HepG2 (cell line): ENCODE data around the gene ADAM8. TPM values are rescaled to one million over a fixed set of nuclear protein-coding genes. Genes with fewer than 3 reads are reported as not detected.

Experiments used
- ATAC-seq: fragments of 200-7000 bp; cut with Tn5 transposase; 3 replicates; pipeline ENCODE4 v1.9.1; 2020; ENCODE audit warnings: mild to moderate bottlenecking, moderate library complexity
- BruUV-seq: library from RNA; stranded (reverse); fragments of 400-500 nt; replicated peaks from 2 replicates; lab custom pipeline; 2021; lab: Mats Ljungman, UMichigan
- CTCF ChIA-PET: fragments of 300-600 bp; formaldehyde crosslinking; extraction: SDS; loops from one replicate; lab custom pipeline; 2021; ENCODE audit warnings: low total read pairs, inconsistent platforms, low intra/inter-chr PET ratio; lab: Yijun Ruan, JAX
- POLR2A ChIA-PET: fragments of 350-600 bp; sonication (Branson Sonifier 250); formaldehyde crosslinking; loops from one replicate; lab custom pipeline; 2020; ENCODE audit warnings: antibody characterized with exemption, inconsistent platforms; lab: Yijun Ruan, JAX
- DNase-seq: peaks from one replicate; pipeline ENCODE4 v3.0.0-alpha.2; 2015; ENCODE audit warnings: low spot score
- FAIRE-seq: peaks from 3 replicates; lab custom pipeline; 2011; peaks lifted over from hg19 to GRCh38; lab: Jason Lieb, UNC
- H2AFZ ChIP-seq: one replicate; pipeline ENCODE4 v1.6.1; 2011; ENCODE audit warnings: low read length, inconsistent platforms
- H3K27ac ChIP-seq: fragments of 300-600 bp; 3 replicates; pipeline ENCODE4 v1.8.0; 2011; ENCODE audit warnings: mixed run types, mild to moderate bottlenecking, mixed read lengths, low read length, inconsistent platforms; ENCODE audit not compliant: insufficient read depth; ENCODE audit errors: extremely low read length
- H3K27me3 ChIP-seq, 2 experiments: fragments of 200-600 bp in 1 of 2; 2 replicates in 1 of 2; 3 replicates in 1 of 2; pipeline versions ENCODE4 v1.6.0 to v1.8.0; 2011; ENCODE audit warnings: low read length in 2 of 2, mild to moderate bottlenecking in 2 of 2, moderate library complexity in 2 of 2, inconsistent platforms in 1 of 2; ENCODE audit not compliant: insufficient read depth in 2 of 2, control insufficient read depth in 1 of 2
- H3K36me3 ChIP-seq, 2 experiments: fragments of 200-600 bp in 1 of 2; replicated peaks in 1 of 2; 2 replicates in 1 of 2; 3 replicates in 1 of 2; pipeline versions ENCODE4 v1.5.1 to v1.8.0; 2011; ENCODE audit warnings: low read length in 2 of 2, inconsistent platforms in 1 of 2; ENCODE audit not compliant: insufficient read depth in 2 of 2, control insufficient read depth in 1 of 2
- H3K4me1 ChIP-seq: 2 replicates; pipeline ENCODE4 v1.5.1; 2012; ENCODE audit warnings: low read length, inconsistent platforms; ENCODE audit not compliant: insufficient read depth
- H3K4me2 ChIP-seq: 2 replicates; pipeline ENCODE4 v1.6.0; 2011; ENCODE audit warnings: low read depth, low read length, inconsistent platforms
- H3K4me3 ChIP-seq, 3 experiments: fragments of 200-600 bp in 1 of 3; sonication (generic), shearing (Covaris generic) in 1 of 3; replicated peaks in 1 of 3; 2 replicates each; pipeline ENCODE4 v1.5.1; 2011 to 2016; ENCODE audit warnings: low read length in 3 of 3, inconsistent platforms in 2 of 3, low read depth in 2 of 3, mild to moderate bottlenecking in 2 of 3, control low read depth in 1 of 3, mixed read lengths in 1 of 3; ENCODE audit not compliant: insufficient read depth in 1 of 3
- H3K79me2 ChIP-seq: one replicate; pipeline ENCODE4 v1.6.1; 2011; ENCODE audit warnings: low read length, inconsistent platforms; ENCODE audit not compliant: insufficient read depth
- H3K9ac ChIP-seq: 2 replicates; pipeline ENCODE4 v1.6.0; 2011; ENCODE audit warnings: mild to moderate bottlenecking, low read depth, low read length, inconsistent platforms; ENCODE audit not compliant: insufficient read depth
- H3K9me3 ChIP-seq: 2 replicates; pipeline ENCODE4 v1.5.1; 2012; ENCODE audit warnings: mild to moderate bottlenecking, low read length
- H4K20me1 ChIP-seq: 2 replicates; pipeline ENCODE4 v1.6.0; 2011; ENCODE audit warnings: inconsistent platforms, mild to moderate bottlenecking, low read length, moderate library complexity; ENCODE audit not compliant: insufficient read depth
- RAD21 ChIP-seq: fragments of 450-650 bp; formaldehyde crosslinking; IDR thresholded peaks from 2 replicates; pipeline ENCODE4 v1.5.0; 2020; ENCODE audit warnings: mild to moderate bottlenecking
- SYNCRIP ChIP-seq: fragments of 200-400 bp; formaldehyde crosslinking; IDR thresholded peaks from 2 replicates; pipeline ENCODE4 v1.6.1; 2018; ENCODE audit warnings: mild to moderate bottlenecking, low read depth, low read length; ENCODE audit not compliant: insufficient read depth
- TRIM24 ChIP-seq: sonication (generic); formaldehyde crosslinking; IDR thresholded peaks from 2 replicates; pipeline ENCODE4 v1.8.0; 2022; ENCODE audit warnings: mild to moderate bottlenecking, missing genetic modification reagents
- ZBTB20 ChIP-seq: sonication (generic); formaldehyde crosslinking; IDR thresholded peaks from 2 replicates; pipeline ENCODE4 v1.8.1; 2023; ENCODE audit warnings: missing genetic modification reagents, low read depth, mild to moderate bottlenecking, borderline replicate concordance
- ZEB1 ChIP-seq: IDR thresholded peaks from 2 replicates; pipeline ENCODE4 v1.6.1; 2012; ENCODE audit warnings: mild to moderate bottlenecking, low read depth, inconsistent platforms; ENCODE audit not compliant: insufficient replicate concordance
- ZSCAN12 ChIP-seq: sonication (generic); formaldehyde crosslinking; IDR thresholded peaks from 2 replicates; pipeline ENCODE4 v1.9.0; 2021; ENCODE audit warnings: mild to moderate bottlenecking, missing genetic modification reagents
- WGBS: methylation state at CpG from one replicate; pipeline ENCODE4 v1.1.6; 2017; ENCODE audit warnings: low lambda C conversion rate; 5-methylcytosine and 5-hydroxymethylcytosine counted together
- in situ Hi-C: cut with HindIII; loops from 2 replicates; pipeline ENCODE4 v1.10.0; 2017; ENCODE audit warnings: low pct_unique_long_range_greater_than_20kb; ENCODE audit not compliant: extremely low pct_ligation_motif_present
- intact Hi-C: fragments of 100-400 bp; cut with micrococcal nuclease; formaldehyde crosslinking; loops from one replicate; pipeline ENCODE4 v1.10.0; 2022; ENCODE audit not compliant: unreplicated experiment
- polyA plus RNA-seq, 8 experiments: library from polyadenylated mRNA; depleted of rRNA in 3 of 8; stranded (reverse) in 7 of 8; unstranded in 1 of 8; fragments of >200 nt; fragmentation: Illumina TruSeq in 4 of 8; extraction: Trizol in 4 of 8; gene quantifications; 2 replicates each; pipeline versions ENCODE4 v1.2.1 to v1.2.3, GENCODE V29; 2011 to 2016; ENCODE audit warnings: low read depth in 4 of 8, missing spikeins in 1 of 8, mixed read lengths in 1 of 8; ENCODE audit not compliant: insufficient read depth in 1 of 8
- total RNA-seq, 5 experiments: library from RNA; depleted of rRNA; stranded (reverse); fragments of >200 nt; fragmentation: Illumina TruSeq; extraction: Trizol; gene quantifications; 2 replicates each; pipeline ENCODE4 v1.2.3, GENCODE V29; 2016; ENCODE audit warnings: low read depth in 1 of 5
- TF ChIP-seq, protein P1 (sequence below): sonication (generic); formaldehyde crosslinking; IDR thresholded peaks from 2 replicates; pipeline ENCODE4 v1.4.0; 2020; ENCODE audit warnings: missing genetic modification reagents, mild to moderate bottlenecking, borderline replicate concordance
- TF ChIP-seq, protein P2 (sequence below), 2 experiments: sonication (generic) in 1 of 2; formaldehyde crosslinking in 1 of 2; IDR thresholded peaks; 2 replicates each; pipeline versions ENCODE4 v1.6.1 to v1.9.0; 2014 to 2022; ENCODE audit warnings: antibody characterized with exemption in 1 of 2, borderline replicate concordance in 1 of 2, inconsistent platforms in 1 of 2, low read depth in 1 of 2, missing genetic modification reagents in 1 of 2
- TF ChIP-seq, protein P3 (sequence below): sonication (generic); formaldehyde crosslinking; IDR thresholded peaks from 2 replicates; pipeline ENCODE4 v1.5.0; 2020; ENCODE audit warnings: missing genetic modification reagents, mild to moderate bottlenecking, borderline replicate concordance

The ADAM8 gene
- total and polyA plus RNA-seq, 2 of the 13 experiments (the other 11 are each of a cell fraction or from before 2014, with no cell fraction given), result 0.24 to 0.93 TPM

DNA sequence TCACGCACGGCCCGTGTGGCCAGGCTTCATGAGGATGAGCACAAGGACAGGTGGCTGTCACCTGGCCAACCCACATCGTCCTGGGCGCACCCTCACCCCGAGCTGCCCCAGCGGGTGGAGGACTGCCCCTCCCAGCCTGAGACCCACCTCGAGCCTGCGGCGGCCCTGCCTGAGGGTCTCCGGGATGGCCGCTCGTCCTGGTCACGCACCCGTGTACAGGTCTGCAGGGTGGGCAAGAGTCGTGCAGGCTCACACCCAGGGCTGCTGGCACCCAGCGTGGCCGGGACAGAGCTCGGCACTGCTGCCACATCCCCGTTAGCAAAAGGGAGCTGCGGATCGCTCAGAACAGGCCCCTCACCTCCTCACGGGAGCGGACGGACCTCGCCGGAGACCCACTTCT is 61.1 kb downstream of the ADAM8 start (continued):
- TF ChIP-seq, protein P1, sequence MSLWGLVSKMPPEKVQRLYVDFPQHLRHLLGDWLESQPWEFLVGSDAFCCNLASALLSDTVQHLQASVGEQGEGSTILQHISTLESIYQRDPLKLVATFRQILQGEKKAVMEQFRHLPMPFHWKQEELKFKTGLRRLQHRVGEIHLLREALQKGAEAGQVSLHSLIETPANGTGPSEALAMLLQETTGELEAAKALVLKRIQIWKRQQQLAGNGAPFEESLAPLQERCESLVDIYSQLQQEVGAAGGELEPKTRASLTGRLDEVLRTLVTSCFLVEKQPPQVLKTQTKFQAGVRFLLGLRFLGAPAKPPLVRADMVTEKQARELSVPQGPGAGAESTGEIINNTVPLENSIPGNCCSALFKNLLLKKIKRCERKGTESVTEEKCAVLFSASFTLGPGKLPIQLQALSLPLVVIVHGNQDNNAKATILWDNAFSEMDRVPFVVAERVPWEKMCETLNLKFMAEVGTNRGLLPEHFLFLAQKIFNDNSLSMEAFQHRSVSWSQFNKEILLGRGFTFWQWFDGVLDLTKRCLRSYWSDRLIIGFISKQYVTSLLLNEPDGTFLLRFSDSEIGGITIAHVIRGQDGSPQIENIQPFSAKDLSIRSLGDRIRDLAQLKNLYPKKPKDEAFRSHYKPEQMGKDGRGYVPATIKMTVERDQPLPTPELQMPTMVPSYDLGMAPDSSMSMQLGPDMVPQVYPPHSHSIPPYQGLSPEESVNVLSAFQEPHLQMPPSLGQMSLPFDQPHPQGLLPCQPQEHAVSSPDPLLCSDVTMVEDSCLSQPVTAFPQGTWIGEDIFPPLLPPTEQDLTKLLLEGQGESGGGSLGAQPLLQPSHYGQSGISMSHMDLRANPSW (CRISPR knock-in tag), result no peak
- TF ChIP-seq ZBTB20 (CRISPR knock-in tag), result no peak
- TF ChIP-seq TRIM24 (CRISPR knock-in tag), result no peak
- no peak for TF ChIP-seq SYNCRIP
- no peak for TF ChIP-seq RAD21 (CRISPR knock-in tag)

DNA sequence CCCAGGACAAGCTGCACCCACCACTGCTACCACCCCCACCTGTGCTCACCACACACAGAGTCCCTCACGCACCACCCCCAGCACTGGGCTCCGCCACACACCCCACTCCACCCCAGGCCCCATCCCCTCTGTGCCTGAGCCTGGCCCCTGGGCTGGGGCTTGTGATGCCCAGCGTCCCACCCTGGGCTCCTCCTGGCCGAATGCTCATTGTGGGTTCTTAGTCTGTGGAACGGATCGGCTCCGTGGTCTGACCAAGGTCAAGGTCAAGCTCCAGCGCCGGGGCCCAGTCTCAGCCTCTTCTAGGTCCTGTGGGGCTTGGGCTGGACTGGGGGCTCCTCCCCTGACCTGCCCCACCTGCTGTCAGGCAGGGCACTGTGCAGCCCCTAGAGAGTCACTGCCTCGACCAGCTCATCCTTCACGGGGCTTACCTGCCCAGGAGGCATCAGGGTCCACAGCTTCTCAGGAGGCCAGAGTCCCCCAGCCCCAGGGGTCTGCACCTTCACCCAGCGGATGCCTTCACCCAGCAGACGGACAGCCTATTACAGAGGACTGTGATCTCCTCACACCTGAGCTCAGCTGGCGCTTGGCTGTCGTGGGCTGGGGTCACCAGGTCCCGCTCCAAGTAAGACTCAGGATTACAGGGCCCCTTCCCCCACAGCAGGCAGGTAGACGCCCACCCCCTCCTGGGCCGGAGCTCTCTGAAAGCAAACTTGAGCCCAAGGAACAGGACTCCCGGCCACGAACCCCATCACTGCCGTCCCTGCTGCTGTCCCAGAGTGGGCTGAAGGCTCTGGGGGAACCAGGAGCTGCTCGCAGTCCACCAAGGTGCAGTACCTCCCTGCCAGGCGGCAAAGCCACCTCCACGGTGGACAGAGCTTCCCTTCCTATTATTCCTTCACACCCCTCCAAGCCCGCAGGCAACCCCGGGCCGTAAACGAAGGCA is 61.9 kb downstream of the ADAM8 start:
- Histone ChIP-seq H3K4me1 (no peaks in the 10 kb centered on the region), H3K79me2 (no peaks in the 10 kb centered on the region), H3K9me3 (no peaks in the 10 kb centered on the region), H3K27me3 (peaks cover 13 to 70% of the 10 kb centered on the region in 2 experiments; a peak in 4 of 5 replicates), H4K20me1 (peaks cover 5% of the 10 kb centered on the region; the same call in 1 of the 2 replicates), H3K9ac (no peak overlapping the region), H3K36me3 (no peaks in the 10 kb centered on the region), H3K4me3 (no peak overlapping the region), H2AFZ (no peak overlapping the region), H3K4me2 (no peak overlapping the region), H3K27ac (no peak overlapping the region)
- POLR2A ChIA-PET, result no interaction called here
- DNase-seq (no peak), ATAC-seq (peak; percentile 34; the same call in 2 of the 3 replicates), FAIRE-seq (no peak)
- 12% methylated on average over 17 of the region's 28 CpGs for WGBS
- no TSS peak for BruUV-seq
- CTCF ChIA-PET, result no interaction called here
- in situ Hi-C loops, result no loop called here
- intact Hi-C loops, result no loop called here
- TF ChIP-seq, protein P2, sequence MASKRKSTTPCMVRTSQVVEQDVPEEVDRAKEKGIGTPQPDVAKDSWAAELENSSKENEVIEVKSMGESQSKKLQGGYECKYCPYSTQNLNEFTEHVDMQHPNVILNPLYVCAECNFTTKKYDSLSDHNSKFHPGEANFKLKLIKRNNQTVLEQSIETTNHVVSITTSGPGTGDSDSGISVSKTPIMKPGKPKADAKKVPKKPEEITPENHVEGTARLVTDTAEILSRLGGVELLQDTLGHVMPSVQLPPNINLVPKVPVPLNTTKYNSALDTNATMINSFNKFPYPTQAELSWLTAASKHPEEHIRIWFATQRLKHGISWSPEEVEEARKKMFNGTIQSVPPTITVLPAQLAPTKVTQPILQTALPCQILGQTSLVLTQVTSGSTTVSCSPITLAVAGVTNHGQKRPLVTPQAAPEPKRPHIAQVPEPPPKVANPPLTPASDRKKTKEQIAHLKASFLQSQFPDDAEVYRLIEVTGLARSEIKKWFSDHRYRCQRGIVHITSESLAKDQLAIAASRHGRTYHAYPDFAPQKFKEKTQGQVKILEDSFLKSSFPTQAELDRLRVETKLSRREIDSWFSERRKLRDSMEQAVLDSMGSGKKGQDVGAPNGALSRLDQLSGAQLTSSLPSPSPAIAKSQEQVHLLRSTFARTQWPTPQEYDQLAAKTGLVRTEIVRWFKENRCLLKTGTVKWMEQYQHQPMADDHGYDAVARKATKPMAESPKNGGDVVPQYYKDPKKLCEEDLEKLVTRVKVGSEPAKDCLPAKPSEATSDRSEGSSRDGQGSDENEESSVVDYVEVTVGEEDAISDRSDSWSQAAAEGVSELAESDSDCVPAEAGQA (IDR thresholded peaks at IDR 0.05; ENCODE audit: low read depth), result no peak
- TF ChIP-seq, protein P2 (CRISPR knock-in tag; IDR thresholded peaks at IDR 0.05; ENCODE audit: borderline replicate concordance), result no peak
- TF ChIP-seq ZSCAN12 (CRISPR knock-in tag), result no peak
- TF ChIP-seq, protein P3, sequence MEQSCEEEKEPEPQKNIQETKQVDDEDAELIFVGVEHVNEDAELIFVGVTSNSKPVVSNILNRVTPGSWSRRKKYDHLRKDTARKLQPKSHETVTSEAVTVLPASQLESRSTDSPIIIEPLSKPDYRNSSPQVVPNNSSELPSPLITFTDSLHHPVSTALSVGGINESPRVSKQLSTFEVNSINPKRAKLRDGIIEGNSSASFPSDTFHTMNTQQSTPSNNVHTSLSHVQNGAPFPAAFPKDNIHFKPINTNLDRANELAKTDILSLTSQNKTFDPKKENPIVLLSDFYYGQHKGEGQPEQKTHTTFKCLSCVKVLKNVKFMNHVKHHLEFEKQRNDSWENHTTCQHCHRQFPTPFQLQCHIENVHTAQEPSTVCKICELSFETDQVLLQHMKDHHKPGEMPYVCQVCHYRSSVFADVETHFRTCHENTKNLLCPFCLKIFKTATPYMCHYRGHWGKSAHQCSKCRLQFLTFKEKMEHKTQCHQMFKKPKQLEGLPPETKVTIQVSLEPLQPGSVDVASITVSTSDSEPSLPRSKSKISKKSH (CRISPR knock-in tag), result no peak
- no peak for TF ChIP-seq ZEB1
